Measurements from ENCODE around the gene RND3. TPM values are rescaled to one million over a fixed set of nuclear protein-coding genes. Genes with fewer than 3 reads are reported as not detected.

Gene RND3
- total RNA-seq, 1 donor from 2014 or later: 92.8 TPM

GRCh38 chr2:150438654-150439053, 48.8 kb downstream of the RND3 start:
- DNase-seq: no peak

GRCh38 chr2:150438041-150438440, 49.4 kb downstream of the RND3 start:
- DNase-seq: no peak

- DNase-seq: no peak
These were observed 55.2 kb downstream of the RND3 start for GRCh38 chr2:150432312-150432625.

GRCh38 chr2:150431561-150432311, 55.7 kb downstream of the RND3 start:
- no peak for DNase-seq

- DNase-seq: peak; percentile 14
These were observed 58.0 kb downstream of the RND3 start for GRCh38 chr2:150429384-150429961.

- no peak for DNase-seq
These were observed 58.8 kb downstream of the RND3 start for GRCh38 chr2:150428641-150429040.

GRCh38 chr2:150427298-150427697, 60.2 kb downstream of the RND3 start:
- DNase-seq: no peak

GRCh38 chr2:150426724-150427123, 60.7 kb downstream of the RND3 start:
- DNase-seq: no peak

- no peak for DNase-seq
These were observed 61.2 kb downstream of the RND3 start for GRCh38 chr2:150426315-150426714.

GRCh38 chr2:150425121-150425955, 62.1 kb downstream of the RND3 start:
- DNase-seq: no peak

- DNase-seq: peak; percentile 22
These were observed 63.1 kb downstream of the RND3 start for GRCh38 chr2:150424406-150424805.

GRCh38 chr2:150421126-150421651, 66.3 kb downstream of the RND3 start:
- no peak for DNase-seq

- DNase-seq: no peak
These were observed 68.6 kb downstream of the RND3 start for GRCh38 chr2:150418916-150419315.
